ENCODE results near the gene NOX1.
"Not testable (repeated sequence)": the region's sequence is repeated elsewhere in the genome, so short reads cannot be mapped to it uniquely, and the experiment has no call there.

The NOX1 gene

DNA sequence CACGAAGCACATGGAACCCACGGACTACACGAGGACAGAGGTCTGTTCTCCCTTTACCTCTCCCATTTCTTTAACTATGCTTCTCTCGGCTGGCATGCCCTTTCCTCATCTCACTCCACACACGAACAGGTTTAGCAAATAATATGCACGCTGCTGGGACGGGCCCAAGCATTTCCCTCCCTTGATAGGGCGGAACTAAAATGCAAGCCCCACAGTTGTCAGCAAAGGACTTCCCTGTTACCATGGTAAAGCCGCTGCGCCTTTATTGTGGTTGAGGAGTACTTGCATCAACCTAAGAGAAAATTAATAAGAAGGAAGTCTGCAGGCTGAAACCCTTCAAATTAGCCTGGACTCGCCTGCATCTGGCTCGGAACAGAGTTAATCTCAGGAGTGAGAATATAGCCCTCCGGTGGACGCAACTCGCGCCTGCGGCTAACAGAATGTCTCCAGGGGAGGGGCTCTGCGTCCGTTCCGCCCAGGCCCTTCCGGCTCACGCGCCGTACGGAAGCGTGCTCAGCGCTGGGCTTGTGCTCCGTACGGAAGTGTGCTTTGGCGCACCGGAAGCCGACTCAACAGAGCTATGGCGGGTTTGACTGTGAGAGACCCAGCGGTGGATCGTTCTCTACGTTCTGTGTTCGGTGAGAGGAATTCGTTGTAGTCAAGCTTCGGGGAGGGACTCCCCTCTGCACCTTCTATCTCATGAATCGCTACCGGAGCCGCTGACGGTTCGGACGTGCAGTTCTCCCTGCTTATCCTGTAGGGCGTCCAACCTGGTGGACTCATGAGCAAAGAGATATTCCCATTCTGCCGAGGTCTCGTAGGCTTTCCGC, 54.1 kb downstream of the NOX1 start, which contains the start of gene CSTF2:
Gene CSTF2, plus strand, starts transcription at position 555 of the 830 bp plus-strand sequence. Its CDS starts 26 bp downstream, at position 581.
- peak; percentile 49 to 60 for DNase-seq (ENCODE audit: low read depth in 1 of 2, low spot score in 1 of 2)

DNA sequence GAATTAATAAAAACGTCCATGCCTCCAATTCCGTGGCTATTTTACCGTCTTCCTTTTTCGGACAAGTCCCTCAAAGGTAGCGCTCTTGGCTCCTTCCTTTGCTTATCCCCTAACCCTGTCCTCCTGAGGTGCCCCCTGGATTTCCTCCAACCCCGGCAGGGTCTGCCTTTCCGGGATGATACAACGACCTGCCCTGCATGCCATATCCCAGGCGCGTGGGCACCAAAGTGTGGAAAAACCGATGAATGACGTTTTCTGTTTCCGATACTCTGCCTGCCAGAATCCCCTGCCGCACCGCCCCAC, 54.7 kb downstream of the NOX1 start:
- DNase-seq (ENCODE audit: low read depth in 1 of 2, low spot score in 1 of 2): peak in 1 of 2 donors; percentile 8

DNA sequence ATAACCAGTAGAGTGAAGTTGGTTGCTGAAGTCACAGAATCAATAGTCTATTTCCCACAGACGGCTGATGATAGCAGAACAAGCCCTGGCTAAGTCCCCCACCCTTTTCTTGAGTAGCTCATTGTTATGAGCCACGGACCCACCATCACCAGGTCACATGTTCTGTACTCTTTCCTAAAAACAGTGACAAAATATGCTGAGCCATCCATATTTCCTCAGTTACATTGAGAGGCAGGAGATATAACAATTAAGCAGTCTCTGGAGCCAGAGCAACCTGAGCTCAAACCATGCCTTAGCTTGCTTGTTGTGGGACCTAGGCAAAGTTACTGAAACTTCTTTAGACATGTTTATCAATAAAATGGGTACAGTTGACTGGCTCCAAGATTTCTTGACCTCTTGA, 56.8 kb downstream of the NOX1 start:
- DNase-seq (ENCODE audit: low read depth in 1 of 2, low spot score in 1 of 2): no peak

DNA sequence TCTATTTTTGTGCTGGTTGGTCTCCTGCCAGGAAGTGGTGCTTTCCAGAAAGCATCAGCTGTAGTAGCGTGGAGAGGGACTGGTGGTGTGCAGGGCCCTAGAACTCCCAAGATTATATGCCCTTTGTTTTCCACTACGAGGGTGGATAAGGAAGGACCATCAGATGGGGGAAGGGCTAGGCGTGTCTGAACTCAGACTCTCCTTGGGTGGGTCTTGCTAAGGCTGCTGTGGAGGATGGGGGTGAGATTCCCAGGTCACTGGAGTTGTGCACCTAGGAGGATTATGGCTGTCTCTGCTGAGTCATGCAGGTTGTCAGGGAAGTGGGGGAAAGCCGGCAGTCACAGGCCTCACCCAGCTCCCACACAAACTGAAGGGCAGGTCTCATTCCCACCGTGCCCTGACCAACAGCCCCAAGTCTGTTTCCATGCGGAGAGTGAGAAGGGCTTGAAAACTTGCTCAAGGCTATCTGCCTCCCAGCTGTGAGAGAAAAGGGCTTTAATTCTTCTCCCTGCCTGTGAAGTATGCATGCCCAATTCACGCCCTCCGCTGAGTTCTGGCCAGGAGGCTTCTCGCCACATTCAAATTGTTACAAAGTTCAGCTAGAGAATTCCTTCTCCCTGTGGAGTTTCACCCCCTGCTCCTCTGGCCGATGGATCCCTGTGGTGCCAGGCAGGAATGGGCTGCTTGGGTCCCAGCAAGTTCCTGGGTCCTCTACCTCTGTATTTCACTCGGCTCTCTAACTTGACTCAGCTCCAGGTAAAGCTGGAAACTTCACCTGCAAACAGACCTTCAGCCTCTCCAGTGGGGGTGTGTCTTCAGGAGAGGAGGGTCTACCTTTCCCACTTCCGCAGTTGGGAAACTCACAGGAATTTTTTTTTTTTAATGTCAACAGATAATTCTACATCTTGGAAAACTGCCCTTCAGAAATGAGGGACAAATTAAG, 61.7 kb downstream of the NOX1 start:
- no peak for DNase-seq (ENCODE audit: low read depth in 1 of 2, low spot score in 1 of 2)

DNA sequence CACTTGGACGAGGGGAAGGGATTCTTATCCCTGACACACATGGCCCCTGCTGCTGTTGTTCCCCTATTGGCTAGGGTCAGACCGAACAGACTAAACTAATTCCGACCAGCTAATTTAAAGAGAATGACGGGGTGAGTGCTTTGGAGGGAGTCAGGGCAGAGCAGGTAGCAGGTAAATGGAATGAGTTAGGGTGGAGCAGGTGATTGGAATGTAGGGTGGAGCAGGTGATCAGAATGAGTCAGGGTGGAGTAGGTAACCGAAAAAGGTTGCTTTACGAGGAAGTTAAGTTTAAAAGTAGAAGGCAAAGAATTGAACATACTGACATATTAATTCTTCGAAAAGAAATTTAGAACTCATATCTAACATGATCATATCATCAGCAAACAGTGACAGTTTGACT, 65.9 kb downstream of the NOX1 start:
- DNase-seq (ENCODE audit: low read depth in 1 of 2, low spot score in 1 of 2): not testable (repeated sequence)

DNA sequence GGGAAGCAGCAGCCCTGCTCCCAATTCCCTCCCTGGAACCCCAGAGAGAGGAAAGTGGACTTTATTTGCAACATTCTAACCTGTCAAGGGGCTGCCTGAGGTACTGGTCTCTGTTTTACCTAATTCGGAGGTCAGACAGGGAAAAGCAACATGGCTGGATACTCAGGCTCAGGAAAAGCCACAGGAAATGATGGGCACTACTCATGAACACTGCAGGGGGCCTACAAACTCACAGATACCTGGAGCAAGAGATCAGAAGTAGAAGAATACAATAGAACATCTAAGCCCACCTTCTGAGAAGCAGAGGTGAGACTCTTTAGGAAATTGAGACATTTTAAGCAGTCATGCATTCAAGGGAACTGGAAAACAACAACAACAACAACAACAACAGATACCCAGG, 69.4 kb downstream of the NOX1 start:
- no peak for DNase-seq (ENCODE audit: low read depth in 1 of 2, low spot score in 1 of 2)

DNA sequence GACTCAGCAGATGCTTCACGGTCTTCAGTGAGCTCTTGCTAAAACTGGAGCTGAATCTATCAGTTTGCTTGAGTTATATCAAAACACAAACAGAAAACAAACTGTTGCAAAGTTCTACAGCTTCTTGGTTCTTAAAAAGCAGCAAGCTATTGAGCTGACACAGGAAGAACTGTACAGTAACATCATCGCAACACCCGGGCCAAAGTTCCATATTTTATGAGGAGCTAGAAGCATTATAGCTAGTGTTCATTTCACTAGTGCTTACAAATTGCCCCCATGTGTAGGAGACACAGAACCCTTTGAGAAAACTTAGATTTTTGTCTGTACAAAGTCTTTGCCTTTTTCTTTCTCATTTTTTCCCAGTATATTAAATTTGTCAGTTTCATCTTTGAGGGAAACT, 71.3 kb downstream of the NOX1 start:
- no peak for DNase-seq (ENCODE audit: low read depth in 1 of 2, low spot score in 1 of 2)

DNA sequence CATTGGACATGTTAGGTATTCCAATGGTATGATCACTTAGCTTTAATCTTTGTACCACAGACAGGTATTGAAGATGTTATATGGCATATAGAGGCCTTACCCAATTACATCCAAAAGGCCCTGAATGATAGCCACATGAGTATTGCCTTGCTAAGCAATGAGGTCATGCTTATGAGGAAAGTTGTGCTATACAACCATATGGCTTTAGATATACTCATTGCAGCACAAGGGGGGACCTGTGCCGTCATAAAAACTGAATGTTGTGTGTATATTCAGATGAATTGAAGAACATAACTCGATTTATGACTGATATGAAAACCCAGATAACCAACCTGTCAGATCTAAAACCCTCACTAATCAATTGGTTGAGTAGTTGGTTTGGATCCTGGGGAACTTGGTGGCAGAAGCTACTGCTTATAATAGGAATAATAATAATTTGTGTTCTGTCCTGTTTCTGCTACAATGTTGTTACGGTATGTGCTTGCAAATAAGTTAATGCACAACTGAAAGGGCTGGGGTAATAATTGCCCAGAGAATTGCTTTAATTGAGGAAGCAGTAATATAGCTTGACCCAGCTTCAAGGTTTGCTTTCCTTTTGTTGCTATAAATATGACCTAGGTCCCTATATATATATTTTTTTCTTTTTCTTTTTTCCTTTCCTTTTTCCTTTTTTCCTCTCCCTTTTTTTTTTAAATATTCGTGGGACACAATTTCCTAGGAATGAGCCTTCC, 75.5 kb downstream of the NOX1 start:
- DNase-seq (ENCODE audit: low read depth in 1 of 2, low spot score in 1 of 2): no peak

DNA sequence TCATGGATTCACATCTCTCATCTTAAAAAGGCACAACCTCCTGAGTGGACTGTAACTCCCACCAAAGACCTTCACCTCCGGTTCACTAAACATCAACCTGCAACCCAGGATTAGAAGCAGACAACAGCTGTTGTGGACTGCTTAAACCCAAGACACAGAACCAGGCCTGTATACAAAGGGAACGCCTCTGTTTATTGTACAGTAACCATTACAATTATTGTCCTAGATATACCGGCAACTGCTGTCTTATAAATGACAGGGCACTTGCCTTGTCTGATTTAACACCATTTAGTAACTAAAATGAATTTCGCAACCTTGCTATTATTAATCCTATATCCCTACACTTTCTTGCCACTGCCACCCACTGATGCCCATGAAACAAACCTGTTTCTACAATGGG, 76.8 kb downstream of the NOX1 start:
- DNase-seq (ENCODE audit: low read depth in 1 of 2, low spot score in 1 of 2): no peak

DNA sequence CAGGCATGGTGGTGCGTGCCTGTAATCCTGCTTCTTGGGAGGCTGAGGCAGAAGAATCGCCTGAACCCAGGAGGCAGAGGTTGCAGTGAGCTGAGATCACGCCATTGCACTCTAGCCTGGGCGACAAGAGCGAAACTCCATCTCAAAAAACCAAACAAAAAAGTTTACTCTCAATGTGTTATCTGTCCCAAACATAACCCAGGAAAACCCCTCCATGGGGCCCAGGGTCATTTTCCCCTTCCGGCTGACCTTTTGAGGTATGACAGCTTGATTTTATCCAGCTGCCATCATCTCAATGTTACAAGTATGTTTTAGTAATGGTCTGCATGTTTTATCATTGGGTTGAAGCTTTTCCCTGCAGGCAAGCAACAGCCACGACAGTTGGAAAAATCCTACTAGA, 77.8 kb downstream of the NOX1 start:
- not testable (repeated sequence) for DNase-seq (ENCODE audit: low read depth in 1 of 2, low spot score in 1 of 2)

All from stimulated activated CD4-positive, alpha-beta T cell treated with anti-CD3 and anti-CD28 coated beads, Interleukin-15, amount 100 ng/mL, for 1 hour (primary cell).